GM21515 (cell line): ENCODE measurements around the gene PRKCZ.

Experiments used
- ATAC-seq: cut with Tn5 transposase; IDR thresholded peaks from one replicate; pipeline ENCODE4 v1.9.1; 2021; ENCODE audit not compliant: unreplicated experiment

PRKCZ gene

DNA sequence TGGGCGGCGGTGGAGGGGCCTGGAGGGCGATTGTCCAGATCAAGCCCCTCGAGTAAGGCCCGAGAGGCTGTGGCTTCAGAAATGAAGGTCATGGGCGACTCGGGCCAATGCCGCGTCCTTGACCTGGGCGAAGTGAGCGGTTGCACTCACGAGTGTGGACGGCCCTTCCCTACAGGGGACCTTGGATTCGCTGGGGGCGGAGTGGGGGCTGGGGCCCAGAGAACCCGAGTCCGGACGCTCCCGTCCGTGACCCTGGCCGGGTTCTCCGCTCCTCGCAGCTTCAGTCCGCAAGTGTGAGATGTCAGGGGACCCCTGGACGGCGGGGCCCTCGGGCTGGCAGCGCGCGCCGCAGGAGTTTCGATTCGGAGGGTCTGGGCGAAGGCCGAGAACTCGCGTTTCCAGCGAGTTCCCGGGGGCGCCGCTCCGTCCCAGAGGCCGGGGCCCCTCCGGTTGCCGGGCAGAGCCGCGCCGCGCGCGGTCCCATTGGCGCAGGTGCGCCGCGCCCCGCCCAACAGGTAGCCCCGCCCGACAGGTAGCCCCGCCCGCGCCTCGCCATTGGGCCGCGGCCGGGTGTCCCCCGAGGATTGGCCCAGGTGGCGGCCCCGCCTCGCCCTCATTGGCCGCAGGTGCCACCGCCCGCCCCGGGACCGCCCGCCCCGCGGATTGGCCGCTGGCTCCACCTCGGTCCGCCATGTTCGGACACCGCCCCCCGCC is at the start of gene PRKCZ:
Gene PRKCZ (plus strand): TSS at position 694 of the 714 bp plus-strand sequence. CDS start 220 bp downstream, outside the sequence.
- peak; percentile 56 for ATAC-seq

GRCh38 chr1:2000432-2000831 is 49.8 kb upstream of the PRKCZ start:
- no peak for ATAC-seq

GRCh38 chr1:2000850-2001249 is 49.4 kb upstream of the PRKCZ start:
- ATAC-seq = no peak

DNA sequence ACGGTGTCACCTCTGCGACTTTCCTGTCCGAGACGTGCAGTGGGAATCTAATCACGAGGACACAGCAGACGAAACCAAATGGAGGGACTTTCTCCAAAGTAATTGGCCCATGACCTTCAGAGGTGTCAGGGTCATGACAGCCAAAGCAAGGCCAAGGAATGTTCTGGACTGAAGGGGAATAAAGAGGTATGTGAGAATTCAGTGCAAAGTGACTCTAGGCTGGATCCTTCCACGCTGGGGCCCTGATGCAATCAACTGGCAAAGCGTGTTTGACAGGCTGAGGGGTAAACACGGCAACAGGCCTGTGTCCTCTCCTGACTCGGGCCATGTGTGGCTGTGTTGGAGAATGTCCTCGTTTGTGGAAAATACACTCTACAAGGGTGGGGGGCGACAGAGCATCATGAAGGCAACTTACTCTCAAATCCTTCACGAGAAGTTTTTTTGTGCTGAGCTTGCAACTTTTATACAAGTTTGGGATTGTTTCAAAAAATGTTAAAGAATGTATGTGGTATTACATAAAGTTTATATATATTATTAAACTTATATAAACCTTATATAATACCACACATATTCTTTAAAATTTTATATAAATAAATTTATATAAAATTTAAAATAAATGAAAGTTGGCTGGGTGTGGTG is 48.3 kb upstream of the PRKCZ start:
- ATAC-seq = no peak

DNA sequence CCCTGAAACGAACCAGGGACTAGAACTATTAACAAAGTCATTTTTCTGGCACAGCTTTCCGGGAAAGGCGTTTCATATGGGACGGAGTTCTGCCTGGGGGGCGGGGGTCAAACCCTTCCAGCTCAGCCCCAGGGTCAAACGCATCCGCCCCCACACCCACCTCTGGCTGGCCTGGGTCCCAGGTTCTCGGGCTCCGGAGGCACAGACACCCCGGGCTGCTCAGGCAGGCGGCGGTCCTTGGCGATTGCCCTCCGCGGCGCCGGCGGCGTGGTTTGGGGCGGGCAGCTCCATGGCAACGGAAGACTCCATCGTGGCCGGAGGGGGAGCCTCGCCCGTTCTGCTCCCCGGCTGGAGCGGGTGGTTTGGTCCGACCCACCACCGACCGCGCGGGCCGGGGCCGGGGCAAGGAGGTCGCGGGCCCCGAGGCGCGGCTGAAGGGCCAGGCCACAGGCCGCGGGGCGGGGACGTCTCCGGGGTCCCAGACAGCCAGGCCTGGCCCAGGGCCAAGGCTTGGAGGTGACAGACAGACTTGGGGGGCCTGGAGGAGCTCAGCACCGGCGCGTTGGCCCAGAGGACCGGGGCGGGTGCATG is 46.6 kb upstream of the PRKCZ start, which contains the start of gene CFAP74:
Gene CFAP74 (minus strand): TSS at position 246 of the 591 bp plus-strand sequence. CDS start 12,830 bp downstream, outside the sequence.
- ATAC-seq = no peak

- no peak for ATAC-seq
Measured at GRCh38 chr1:2004856-2005255, 45.4 kb upstream of the PRKCZ start.

- no peak for ATAC-seq
Measured at GRCh38 chr1:2009101-2010053, 40.8 kb upstream of the PRKCZ start.

- ATAC-seq = no peak
Measured at GRCh38 chr1:2014181-2014580, 36.0 kb upstream of the PRKCZ start.

GRCh38 chr1:2014741-2015735 is 35.2 kb upstream of the PRKCZ start:
- no peak for ATAC-seq

DNA sequence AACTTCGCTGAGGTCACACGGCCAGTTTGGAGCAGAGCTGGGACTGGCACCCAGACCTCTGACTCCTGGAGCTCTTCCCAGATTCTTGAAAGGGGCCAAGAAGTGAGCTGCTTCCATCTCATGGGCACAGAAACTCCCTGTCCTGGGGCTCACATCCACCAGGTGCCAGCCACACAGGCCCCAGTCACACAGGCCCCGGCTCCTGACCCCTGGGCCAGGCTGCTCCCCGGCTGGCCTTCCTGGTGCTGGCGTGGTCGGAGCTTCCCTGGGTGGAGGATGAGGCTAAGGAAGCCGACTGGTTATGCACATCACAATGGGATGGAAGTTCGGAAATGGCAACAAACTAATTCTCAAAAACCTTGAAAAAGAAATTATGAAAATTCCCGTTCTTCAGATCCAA is 34.1 kb upstream of the PRKCZ start:
- no peak for ATAC-seq

DNA sequence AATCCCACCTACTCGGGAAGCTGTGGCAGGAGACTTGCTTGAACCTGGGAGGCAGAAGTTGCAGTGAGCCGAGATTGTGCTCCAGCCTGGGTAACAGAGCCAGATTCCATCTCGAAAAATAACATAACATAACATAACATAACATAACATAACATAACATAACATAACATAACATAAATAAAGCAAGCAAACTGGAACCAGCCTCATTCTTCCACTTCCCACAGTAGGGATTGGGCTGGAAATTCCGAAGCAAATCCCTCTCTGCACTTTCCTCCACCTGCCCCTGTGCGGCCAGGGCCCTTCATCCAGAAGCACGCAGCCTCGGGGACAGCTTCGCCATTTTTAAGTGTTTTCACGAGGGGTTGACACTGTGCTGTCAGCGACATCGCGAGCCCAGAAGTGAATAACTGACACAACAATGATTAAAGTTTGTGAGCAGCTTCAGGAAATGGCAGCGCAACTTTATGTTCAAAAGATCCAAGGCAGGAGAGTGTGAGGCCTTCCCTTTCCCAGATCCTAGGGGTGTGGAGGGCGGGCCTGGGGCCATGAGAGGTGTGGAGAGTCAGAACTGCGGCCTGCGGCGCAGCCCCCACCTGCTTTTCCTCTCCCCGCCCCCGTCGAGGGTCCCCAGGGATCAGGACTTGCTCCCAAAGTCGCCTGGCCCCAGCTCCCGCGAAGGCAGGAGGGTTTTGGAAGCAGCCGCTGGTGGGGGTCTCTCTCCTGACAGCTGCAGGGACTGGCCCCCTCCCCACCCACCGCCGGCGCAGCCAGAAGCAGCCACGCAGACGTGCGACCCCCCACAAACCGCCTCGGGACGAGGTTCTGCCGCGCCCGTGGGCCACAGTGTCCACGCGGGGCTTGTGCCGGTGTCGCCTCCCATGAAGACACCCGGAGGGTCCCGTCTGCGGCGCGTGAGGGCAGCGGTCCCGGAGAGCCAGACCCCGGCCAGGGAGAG is 31.7 kb upstream of the PRKCZ start:
- no peak for ATAC-seq

GRCh38 chr1:2019172-2019543 is 31.1 kb upstream of the PRKCZ start, which contains the start of gene GABRD:
GABRD (plus strand) TSS chr1:2019345; CDS start chr1:2019424, 79 bp downstream.
- no peak for ATAC-seq

DNA sequence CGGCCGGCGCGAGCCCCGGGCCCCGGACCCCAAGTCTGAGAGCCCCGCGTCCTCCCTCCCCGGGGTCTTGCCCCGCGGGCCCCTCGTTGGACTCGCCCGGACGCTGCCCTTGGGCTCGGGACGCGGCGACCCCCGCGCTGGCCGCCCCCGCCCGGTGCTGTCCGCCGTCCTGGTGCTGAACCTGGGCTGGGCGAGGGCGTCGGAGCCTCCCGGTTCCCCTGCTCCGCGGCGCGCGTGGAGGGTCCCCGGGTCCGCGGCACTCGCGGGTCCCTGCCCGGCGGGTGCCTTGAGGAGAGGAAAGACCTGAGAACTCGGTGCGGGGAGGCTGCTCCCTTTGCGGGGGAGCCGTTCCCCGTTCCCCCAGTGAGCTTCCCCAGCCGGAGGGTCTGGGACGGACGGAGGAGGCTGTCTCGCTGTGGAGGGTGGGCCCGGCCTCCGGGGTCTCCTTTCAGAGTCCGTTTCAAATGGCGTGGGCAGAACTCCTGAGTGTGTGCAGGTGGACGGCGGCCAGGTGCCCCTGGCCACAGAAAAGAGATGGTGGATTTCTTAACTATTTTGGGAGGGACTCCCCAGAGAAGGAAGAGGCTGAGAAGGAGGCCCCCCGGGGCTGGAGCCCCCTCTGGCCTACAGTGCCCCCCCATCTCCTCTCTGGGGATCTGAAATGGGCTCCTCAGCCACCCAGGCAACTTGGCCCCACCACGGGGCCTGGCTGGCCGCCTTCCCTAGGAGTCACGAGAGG is 30.5 kb upstream of the PRKCZ start:
- no peak for ATAC-seq

- no peak for ATAC-seq
Measured at GRCh38 chr1:2020310-2020655, 29.9 kb upstream of the PRKCZ start.

- ATAC-seq = no peak
Measured at GRCh38 chr1:2021550-2021949, 28.7 kb upstream of the PRKCZ start.

GRCh38 chr1:2022063-2022770 is 28.0 kb upstream of the PRKCZ start:
- ATAC-seq = no peak

DNA sequence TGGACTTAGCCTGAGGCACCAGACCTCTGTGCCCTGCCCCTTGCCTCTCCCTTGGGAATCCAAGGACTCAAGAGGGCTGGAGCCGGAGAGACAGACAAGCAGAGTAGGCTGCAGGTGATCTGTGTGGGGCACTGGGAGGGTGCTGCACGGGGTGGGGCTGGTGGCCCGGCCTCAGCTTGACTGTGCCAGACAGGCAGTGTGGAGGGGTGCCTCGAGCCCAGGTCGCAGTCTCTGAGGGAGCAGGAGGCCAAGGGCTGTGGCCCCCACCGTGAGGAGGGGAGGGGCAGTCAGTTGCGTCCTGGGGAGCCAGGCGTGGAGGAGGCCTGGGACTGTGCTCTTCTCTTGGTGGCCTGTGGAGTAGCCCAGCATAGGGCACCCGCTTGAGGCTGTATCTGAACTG is 27.0 kb upstream of the PRKCZ start:
- no peak for ATAC-seq
